ELF-1 (cell line): Measurements from ENCODE around the gene PDE6D.
A peak's percentile ranks its signal among the peaks of the same experiment; 100 is the strongest.
"Not testable (repeated sequence)": the region's sequence is repeated elsewhere in the genome, so short reads cannot be mapped to it uniquely, and the experiment has no call there.

Experiments used
- DNase-seq: peaks from one replicate; pipeline ENCODE4 v3.0.0-alpha.2; 2016; ENCODE audit warnings: low read depth, low spot score

Gene PDE6D

DNA sequence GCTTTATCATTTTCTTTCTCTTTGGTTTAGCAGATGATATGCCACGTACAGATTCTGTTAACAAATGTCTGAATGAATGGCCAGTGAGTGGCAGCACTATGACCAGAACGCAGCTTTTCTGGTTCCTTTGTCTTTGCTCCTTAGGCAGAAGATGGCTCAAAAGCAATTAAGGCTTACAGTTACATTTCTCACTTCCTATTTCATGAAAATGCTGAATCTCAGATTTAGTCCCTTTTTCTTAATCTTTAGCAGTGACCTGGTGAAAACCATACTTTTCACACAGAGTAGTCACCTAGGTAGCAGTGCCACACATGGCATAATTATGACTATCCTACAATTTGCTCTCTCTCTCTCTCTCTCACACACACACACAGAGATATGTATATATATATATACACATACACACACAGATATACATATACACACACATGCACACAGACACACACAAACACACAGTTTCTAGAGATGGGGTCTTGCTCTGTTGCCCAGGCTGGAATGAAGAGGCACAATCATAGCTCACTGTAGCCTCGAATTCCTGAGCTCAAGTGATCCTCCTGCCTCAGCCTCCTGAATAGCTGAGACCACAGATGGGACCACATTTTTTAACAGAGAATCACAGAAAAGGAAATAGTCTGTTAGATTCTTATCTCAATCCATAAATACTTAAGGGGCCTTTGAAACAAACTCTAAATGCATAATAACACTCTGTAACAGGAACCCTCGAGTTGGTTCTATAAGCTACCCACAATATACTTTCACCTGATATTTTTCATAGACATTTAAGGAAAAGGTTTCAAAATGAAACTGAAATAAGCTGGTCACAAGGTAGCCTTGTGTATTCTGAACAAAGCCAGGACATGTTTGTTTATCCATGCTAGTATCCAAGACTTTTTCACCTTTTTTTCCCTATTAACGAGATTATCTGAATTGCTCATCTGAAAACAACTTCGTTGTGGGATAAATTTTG is 11.6 kb downstream of the PDE6D start:
- DNase-seq: no peak

DNA sequence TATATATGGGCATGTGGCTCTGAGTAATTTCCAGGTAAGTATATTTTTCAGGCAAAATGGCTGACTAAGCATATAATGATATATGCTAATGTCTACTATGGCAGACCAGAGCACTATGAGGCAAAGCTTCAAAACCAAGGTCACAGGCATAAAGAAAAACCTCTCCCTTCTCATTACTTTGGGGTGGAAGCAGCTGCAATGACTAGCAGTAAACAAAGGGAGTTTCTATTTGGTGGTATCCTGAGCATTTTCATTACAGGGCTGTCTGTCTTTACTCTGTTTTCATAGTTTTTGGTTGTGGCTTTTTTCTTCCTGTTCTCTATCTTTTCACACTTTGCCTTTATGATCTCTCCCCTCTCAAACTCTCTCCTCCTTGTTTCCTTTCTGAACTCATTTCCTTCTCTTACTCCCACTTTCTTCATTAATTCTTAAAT is 15.6 kb downstream of the PDE6D start:
- DNase-seq: no peak

DNA sequence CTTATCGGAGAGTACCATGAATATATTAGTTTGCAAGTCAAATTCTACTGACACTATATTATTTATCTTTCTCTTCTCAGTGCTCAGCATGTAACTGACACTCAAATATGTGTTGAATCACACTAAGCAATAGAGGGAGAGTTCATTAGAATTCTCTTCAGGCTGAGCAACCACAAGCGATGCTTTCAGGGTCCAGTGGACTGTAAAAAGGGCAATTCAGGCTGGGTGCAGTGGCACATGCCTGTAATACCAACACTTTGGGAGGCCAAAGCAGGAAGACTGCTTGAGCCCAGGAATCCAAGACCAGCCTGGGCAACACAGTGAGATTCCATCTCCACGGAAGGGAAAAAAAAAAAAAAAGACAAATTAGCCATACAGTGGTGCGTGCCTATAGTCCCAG is 16.3 kb downstream of the PDE6D start:
- DNase-seq: no peak

DNA sequence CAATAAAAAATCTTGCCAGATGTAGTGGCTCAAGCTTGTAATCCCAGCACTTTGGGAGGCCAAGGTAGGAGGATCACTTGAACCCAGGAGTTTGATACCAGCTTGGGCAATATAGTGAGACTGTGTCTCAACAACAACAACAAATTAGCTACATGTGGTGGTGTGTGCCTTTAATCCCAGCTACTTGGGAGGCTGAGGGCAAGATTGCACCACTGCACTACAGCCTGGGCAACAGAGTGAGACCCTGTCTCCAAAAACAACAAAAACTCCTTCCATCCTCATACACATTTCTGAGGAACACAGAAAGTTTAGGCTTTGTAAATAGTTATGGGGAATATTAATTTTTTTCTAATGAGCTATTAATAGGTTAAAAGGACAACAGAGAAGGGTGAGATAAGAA is 17.0 kb downstream of the PDE6D start:
- no peak for DNase-seq

DNA sequence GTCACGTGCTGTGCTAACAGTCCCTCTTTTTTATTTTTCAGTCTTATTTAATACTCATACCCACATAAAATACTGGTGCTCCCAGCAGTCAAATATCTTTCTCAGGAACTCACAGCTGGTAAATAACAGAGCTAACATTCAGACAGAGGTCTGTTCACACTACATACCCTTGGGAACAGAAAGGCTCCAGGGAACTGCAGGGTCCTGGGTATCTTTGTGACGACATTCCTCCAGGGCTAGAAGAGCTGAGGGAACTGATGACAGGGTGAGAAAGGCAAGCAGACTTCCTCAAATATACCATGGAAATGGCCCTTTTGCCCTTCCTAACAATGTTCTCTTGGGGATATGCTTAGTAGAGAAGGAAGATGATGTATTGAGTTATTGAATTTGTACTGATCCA is 19.3 kb downstream of the PDE6D start:
- no peak for DNase-seq

DNA sequence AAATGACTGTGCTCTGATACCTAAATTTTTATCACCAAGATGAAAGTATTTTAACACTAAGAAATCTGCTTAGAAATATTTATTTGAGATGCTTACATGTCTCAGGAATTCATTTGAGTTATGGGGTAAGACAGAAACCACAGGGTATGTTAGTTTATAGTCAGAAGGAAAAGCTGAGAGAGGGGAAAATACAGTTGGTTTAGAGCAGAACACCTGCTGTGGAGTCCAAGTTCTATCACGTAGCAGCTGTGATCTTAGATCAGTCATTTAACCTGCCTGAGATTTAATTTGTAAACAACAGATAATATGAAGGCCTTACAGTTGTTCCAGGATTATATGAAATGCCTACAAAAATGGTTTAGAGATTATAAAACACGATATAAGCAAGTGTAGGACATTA is 29.0 kb downstream of the PDE6D start:
- DNase-seq: no peak

DNA sequence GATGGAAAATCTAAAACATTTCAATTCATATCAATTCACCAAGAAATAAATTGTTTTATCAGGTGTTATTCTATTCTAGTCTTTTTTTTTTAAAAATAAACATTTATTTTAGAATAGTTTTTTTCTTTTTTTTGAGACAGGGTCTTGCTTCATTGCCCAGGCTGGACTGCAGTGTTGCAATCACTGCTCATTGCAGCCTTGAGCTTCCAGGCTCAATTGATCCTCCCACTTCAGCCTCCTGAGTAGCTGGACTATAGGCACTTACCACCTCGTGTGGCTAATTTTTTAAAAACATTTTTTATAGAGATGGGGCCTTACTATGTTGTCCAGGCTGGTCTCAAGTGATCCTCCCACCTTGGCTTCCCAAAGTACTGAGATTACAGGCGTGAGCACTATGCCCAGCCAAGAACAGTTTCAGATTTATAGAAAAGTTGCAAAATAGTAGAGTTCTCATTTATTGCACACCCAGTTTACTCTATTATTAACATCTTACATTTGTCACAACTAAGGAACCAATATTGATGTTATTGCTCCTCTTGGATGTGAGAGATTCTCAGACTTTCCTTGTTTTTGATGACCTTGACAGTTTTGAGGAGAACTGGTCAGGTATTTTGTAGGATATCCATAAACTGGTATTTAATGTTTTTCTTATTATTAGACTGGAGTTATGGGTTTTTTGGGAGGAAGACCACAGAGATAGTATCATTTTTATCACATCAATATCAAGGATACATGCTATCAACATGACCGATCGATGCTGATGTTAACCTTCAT is 29.9 kb downstream of the PDE6D start:
- no peak for DNase-seq

DNA sequence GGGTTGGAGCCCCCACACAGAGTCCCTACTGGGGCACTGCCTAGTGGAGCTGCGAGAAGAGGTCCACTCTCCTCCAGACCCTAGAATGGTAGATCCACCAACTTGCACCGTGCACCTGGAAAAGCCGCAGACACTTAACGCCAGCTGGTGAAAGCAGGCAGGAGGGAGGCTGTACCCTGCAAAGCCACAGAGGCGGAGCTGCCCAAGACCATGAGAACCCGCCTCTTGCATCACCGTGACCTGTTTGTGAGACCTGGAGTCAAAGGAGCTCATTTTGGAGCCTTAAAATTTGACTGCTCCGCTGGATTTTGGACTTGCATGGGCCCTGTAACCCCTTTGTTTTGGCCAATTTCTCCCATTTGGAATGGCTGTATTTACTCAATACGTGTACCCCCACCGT is 32.1 kb downstream of the PDE6D start:
- not testable (repeated sequence) for DNase-seq

DNA sequence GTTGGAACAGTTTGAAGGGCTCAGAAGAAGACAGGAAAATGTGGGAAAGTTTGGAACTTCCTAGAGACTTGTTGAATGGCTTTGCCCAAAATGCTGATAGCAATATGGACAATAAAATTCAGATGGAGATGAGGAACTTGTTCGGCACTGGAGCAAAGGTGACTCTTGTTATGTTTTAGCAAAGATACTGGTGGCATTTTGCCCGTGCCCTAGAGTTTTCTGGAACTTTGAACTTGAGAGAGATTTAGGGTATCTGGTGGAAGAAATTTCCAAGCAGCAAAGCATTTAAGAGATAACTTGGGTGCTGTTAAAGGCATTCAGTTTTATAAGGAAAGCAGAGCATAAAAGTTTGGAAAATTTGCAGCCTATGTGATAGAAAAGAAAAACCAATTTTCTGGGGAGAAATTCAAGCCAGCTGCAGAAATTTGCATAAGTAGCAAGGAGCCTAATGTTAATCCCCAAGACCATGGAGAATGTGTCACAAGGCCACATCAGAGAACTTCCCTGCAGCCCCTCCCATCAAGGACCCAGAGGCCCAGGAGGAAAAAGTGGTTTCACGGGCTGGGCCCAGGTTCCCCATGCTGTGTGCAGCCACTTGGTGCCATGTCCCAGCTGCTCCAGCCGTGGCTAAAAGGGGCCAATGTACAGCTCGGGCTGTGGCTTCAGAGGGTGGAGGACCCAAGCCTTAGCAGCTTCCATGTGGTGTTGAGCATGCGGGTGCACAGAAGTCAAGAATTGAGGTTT is 32.8 kb downstream of the PDE6D start:
- DNase-seq: not testable (repeated sequence)

DNA sequence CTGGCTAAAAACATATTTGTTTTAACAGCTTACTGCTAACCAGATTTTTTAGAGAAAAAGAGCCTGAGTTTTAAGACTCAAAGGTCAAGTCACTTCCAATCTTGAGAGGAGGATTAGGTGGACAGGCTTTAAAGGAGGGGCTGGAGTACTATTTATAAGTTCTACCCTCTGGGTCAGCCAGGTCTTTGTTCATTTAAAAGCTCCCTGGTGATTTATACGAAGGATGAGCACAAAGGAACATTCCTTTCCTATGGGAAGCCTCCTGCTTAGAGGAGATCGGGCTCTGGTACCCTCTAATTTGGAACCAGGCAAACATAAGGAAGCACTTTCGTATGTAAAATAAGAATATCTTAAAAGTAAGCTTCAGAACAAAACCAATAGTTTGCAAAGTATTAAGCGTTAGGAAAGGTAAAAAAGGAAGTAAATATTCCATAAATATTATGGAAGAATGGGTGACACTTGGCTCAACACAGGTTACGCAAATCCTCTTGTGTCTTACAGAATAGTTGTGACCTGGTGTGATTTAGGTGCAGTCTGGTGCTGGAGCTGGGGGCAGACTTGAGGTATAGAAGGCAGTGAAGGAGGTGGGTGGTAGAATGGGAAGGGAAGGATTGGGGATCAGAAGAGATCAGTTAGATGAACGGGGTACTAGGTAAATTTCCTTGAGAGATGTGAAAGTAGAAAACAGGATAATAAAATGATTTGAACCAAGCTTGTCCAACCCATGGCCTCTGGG is 35.6 kb downstream of the PDE6D start:
- peak; percentile 33 for DNase-seq

DNA sequence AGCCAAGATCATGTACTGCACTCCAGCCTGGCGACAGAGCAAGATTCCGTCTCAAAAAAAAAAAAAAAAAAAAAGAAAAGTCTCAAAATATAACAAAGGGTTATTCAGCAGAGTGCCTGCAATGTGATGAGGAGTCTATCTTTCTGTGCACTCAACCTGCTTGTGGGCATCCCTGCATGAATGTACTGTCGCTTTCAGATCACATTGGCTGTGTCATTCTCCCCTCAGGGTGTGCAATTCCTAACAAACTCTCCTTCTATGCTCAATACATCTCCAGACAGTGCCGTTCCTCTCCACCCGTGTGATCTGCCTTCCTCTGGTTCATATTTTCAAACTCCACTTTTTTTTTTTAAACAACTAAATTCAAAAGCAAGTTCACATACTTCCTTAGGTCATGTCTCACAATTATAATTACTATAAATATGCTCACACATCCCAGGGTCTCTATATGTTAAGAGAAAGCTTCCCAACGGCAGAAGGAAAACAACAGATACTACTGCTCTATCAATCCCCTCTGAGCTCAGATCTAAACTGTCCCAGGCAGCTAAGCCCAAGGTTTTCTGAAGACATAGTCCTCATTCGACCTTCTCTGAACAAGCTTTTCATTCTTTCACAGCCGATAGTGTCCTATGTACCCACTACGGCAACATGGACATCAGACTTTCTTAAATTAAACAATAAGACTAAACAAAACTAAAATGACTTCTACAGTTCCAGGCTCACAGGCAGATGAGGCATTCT is 37.5 kb downstream of the PDE6D start:
- DNase-seq: no peak

DNA sequence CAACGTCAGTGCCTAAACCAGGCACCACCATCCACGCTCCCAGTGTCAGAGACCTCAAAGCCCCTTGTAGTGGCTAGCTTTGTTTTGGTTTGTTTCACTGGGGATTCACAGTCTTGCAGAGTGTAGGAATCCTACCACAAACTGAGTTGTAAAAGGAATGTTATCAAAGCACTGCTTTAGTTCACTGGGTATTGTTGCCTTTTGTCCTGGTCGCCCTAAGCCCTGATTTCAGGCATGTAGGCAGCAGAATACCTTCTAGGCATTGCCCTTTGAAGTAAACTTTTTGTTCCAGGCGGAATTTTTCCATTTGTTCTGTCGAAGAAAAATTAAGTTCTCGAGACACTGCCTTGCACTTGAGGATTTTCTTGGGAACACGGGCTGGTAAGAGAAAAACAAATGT is 43.3 kb downstream of the PDE6D start:
- DNase-seq: peak; percentile 48

DNA sequence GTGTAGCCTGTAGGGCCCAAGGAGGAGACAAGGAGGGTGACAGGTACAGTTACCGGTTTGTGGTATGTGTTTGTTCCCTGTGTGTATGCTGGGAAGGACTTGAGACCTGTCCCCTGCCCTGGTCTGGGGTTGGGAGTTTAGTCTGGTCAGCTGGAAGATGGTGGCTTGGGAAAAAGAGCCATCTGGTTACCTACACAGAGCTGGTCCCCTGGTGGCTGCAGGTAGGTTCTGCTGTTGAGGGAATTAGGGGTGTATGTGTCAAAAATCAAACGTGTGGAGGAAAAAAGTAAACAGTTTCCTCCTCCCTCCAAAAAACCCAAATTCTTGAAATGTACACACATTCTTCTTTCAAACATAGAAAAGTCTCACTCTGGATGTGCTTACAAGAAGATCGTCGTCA is 48.5 kb downstream of the PDE6D start:
- no peak for DNase-seq

DNA sequence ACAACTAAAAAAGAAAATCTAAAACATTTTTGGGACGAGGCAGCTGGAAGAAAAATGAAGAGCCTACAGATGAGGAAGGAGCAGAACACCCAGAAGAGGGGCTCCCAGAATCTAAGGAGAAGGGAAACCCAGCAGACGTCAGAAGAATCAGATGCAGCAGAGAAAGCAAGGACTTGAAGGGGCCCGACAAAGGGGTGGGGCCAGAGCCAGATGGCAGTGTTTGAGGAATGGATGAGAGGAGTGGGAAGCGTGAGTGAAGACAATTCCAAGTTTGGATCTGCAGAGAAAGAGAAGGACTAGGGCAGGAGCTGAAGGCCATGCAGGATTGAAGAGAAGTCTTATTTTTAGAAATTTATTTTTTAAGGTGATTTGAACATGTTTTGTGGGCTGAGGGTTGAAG is 53.5 kb downstream of the PDE6D start:
- no peak for DNase-seq

DNA sequence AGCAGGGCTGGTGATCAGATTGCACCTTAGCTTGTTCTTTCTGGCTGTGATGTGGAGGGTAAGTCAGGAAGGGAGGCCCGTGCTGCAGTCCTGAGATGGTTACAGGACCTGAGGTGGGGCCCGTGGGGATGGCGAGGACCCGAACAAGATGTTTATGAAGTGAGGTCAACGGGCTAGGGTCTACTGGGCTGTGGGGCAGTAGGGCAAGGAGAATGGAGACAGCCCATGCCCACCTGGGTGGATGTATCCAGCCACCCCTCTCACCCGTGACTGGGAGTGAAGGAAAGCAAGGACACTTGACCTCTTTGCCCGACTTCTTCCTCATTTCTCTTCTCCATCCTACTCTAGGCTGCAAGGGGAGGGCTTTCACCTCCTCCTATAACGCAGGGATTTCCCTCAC is 54.8 kb downstream of the PDE6D start:
- no peak for DNase-seq

DNA sequence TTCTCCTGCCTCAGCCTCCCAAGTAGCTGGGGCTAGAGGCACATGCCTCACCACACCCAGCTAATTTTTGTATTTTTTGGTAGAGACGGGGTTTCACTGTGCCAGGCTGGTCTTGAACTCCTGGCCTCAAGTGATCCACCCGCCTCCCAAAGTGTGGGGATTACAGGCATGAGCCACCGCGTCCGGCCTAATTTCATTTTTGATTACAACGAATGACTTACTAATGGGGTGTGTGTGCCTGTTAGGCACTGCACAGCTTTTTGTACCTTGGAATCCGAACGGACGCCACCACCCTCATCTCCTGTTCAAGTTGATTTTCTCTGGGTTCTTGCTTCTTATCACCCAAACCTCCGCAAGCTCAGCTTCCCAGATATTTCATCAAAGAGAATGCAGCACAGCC is 55.6 kb downstream of the PDE6D start:
- DNase-seq: no peak

DNA sequence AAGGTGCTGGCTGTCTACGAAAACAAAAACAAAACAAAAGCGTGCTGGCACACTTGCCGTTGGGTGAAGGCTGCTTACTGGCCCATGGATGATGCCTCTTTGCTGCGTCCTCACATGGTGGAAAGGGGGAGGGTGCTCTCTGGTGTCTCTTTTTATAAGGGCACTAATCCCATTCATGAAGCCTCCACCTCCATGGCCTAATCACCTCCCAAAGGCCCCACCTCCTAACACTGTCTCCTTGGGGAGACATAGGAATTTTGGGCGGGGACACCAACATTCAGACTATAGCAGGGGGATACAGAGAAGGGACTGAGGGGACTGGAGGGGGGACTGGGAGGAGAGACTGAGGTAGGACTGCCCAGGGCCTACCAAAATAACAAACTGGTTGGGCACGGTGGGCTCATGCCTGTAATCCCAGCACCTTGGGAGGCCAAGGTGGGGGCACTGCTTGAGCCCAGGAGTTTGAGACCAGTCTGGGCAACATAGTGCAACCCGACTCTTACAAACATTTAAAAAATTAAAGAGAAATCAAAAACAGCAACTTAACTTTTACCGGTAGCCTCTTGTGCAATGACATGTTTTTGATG is 58.3 kb downstream of the PDE6D start:
- DNase-seq: peak; percentile 49

DNA sequence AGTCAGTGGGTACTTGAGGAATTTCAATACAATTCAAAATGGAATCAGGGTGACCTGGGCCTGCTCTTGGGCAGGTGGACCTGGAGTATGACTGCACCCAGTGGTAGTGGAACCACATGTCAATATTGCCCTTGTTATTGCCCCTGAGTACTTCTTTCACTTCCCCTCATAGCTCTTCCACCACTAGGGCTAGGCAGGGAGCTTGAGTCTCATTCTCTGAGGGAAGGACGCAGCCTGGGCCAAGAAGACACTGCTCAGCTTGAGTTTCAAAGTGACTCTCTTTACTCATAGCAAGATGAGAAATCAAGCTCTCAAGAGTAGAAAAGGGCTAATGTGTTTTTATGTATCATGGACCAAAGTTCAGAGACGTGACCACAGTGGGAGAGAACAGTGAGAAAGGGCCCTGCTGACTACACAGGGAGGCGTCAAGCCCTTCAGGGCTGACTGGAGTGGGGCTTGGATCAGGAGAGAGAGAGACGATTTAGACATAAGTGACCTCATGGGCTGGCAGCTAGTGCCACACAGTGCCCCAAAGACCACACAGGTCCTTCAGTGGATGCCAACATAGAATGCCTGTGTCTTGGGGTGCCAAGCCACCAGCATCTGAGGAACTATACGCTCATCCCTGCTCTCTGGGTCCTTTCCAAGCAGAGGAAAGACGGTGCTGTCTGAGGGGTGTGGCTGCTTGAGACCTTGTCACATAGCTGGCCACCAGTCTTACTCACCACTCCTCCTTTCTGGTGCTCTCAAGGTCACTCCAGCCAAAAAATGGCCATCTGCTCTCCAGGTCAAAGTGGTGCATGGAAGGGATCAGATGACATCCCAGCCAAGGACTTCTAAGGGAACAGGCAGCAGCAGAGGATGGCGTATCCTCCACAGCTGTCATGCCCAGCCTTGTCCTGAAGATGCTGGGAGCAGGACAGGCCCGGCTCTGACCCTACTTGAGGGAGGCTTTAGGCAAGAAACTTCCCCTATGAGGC is 59.8 kb downstream of the PDE6D start:
- DNase-seq: no peak
